ENCODE data around the gene PRM1. TPM values are rescaled to one million over a fixed set of nuclear protein-coding genes. Genes with fewer than 3 reads are reported as not detected.

The PRM1 gene
- total and polyA plus RNA-seq, 2 of the 13 experiments (the other 11 are each of a cell fraction or from before 2014, with no cell fraction given), result not detected

DNA sequence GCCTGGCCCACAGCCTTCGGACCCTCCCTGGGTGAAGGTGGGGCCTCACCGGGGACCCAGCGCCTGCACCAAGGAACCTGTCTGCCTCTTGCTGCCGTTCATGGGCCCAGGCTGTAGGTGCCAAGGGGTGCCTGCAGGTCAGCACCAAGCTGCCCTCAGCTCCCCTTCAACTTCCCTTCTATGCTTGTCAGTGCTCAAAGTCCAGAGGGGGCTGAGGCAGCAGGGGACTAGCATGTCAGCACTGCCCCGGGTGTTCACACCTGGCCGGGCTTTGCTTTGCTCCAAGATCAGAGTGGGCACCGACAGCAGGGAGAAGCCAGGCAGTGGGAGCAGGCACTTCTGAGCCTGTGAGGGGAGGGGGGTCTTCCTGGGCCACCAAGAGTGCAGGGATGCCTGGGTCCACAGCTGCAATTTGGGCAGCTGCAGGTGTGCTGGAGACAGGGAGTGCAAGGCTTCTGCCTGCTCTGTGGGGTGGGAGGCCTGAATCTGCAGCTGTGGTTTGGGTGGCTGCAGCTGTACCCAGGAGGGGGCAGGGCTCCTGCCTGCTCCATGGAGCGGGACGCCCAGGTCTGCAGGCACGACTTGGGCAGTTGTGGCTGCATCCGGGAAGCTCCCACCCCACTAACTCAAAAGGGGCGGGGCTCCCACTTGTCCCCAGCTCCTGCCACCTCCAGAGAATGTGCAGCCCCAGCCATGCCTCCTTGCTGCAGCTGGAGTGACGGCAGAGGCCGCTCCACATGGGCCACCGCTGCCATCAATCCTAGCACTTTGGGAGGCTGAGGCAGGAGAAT lies 27.6 kb upstream of the PRM1 start (continued):
- TF ChIP-seq, protein P1, sequence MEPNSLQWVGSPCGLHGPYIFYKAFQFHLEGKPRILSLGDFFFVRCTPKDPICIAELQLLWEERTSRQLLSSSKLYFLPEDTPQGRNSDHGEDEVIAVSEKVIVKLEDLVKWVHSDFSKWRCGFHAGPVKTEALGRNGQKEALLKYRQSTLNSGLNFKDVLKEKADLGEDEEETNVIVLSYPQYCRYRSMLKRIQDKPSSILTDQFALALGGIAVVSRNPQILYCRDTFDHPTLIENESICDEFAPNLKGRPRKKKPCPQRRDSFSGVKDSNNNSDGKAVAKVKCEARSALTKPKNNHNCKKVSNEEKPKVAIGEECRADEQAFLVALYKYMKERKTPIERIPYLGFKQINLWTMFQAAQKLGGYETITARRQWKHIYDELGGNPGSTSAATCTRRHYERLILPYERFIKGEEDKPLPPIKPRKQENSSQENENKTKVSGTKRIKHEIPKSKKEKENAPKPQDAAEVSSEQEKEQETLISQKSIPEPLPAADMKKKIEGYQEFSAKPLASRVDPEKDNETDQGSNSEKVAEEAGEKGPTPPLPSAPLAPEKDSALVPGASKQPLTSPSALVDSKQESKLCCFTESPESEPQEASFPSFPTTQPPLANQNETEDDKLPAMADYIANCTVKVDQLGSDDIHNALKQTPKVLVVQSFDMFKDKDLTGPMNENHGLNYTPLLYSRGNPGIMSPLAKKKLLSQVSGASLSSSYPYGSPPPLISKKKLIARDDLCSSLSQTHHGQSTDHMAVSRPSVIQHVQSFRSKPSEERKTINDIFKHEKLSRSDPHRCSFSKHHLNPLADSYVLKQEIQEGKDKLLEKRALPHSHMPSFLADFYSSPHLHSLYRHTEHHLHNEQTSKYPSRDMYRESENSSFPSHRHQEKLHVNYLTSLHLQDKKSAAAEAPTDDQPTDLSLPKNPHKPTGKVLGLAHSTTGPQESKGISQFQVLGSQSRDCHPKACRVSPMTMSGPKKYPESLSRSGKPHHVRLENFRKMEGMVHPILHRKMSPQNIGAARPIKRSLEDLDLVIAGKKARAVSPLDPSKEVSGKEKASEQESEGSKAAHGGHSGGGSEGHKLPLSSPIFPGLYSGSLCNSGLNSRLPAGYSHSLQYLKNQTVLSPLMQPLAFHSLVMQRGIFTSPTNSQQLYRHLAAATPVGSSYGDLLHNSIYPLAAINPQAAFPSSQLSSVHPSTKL (CRISPR knock-in tag; IDR thresholded peaks at IDR 0.05), result peak; percentile 76
- no peak for TF ChIP-seq ZNF207 (IDR thresholded peaks at IDR 0.05; ENCODE audit: borderline replicate concordance)
- TF ChIP-seq ZNF224 (CRISPR knock-in tag; IDR thresholded peaks at IDR 0.05), result no peak
- TF ChIP-seq ZNF317 (CRISPR knock-in tag; IDR thresholded peaks at IDR 0.05), result no peak; the same call in 1 of the 2 replicates
- no peak for TF ChIP-seq PBX3 (CRISPR knock-in tag; IDR thresholded peaks at IDR 0.05; ENCODE audit: borderline replicate concordance)
- TF ChIP-seq, protein P2, sequence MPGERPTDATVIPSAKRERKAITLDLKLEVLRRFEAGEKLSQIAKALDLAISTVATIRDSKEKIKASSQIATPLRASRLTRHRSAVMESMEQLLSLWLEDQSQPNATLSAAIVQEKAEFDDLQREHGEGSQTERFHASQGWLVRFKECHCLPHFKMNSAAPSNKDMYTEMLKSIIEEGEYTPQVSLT (CRISPR knock-in tag; IDR thresholded peaks at IDR 0.05; ENCODE audit: borderline replicate concordance, low read depth), result no peak
- TF ChIP-seq REXO4 (CRISPR knock-in tag; IDR thresholded peaks at IDR 0.05; ENCODE audit: borderline replicate concordance), result no peak
- no peak for TF ChIP-seq ELF4 (CRISPR knock-in tag; IDR thresholded peaks at IDR 0.05; ENCODE audit: borderline replicate concordance)
- no peak; the same call in 1 of the 2 replicates for TF ChIP-seq ZSCAN31 (CRISPR knock-in tag; IDR thresholded peaks at IDR 0.05; ENCODE audit: low read depth)
- no peak for TF ChIP-seq GPN1 (CRISPR knock-in tag; IDR thresholded peaks at IDR 0.05; ENCODE audit: borderline replicate concordance)
- no peak for TF ChIP-seq MTA3 (CRISPR knock-in tag; IDR thresholded peaks at IDR 0.05)
- peak; percentile 39; the same call in 1 of the 2 replicates for TF ChIP-seq GATA4 (IDR thresholded peaks at IDR 0.05; ENCODE audit: borderline replicate concordance, low read depth)
- no peak for TF ChIP-seq ZNF232 (CRISPR knock-in tag; IDR thresholded peaks at IDR 0.05; ENCODE audit: borderline replicate concordance)
- 0 out of 2 replicates have a peak, but pooled peaks have one; percentile 14 for TF ChIP-seq ZNF296 (CRISPR knock-in tag; conservative IDR thresholded peaks at IDR 0.05)
- peak; percentile 20 for TF ChIP-seq ETV5 (CRISPR knock-in tag; IDR thresholded peaks at IDR 0.05; ENCODE audit: borderline replicate concordance)
- no peak; the same call in 1 of the 2 replicates for TF ChIP-seq EEA1 (CRISPR knock-in tag; IDR thresholded peaks at IDR 0.05; ENCODE audit: borderline replicate concordance)
- no peak for TF ChIP-seq ZNF180 (CRISPR knock-in tag; IDR thresholded peaks at IDR 0.05; ENCODE audit: borderline replicate concordance, low read depth)
- TF ChIP-seq ZMAT3 (CRISPR knock-in tag; conservative IDR thresholded peaks at IDR 0.05), result peak; percentile 56; the same call in 1 of the 2 replicates
- TF ChIP-seq CC2D1A (CRISPR knock-in tag; IDR thresholded peaks at IDR 0.05), result no peak
- 0 out of 2 replicates have a peak, but pooled peaks have one; percentile 36 for TF ChIP-seq KMT2B (CRISPR knock-in tag; IDR thresholded peaks at IDR 0.05)
- no peak for TF ChIP-seq RNF2 (conservative IDR thresholded peaks at IDR 0.05; ENCODE audit: low read depth)
- TF ChIP-seq, protein P3, sequence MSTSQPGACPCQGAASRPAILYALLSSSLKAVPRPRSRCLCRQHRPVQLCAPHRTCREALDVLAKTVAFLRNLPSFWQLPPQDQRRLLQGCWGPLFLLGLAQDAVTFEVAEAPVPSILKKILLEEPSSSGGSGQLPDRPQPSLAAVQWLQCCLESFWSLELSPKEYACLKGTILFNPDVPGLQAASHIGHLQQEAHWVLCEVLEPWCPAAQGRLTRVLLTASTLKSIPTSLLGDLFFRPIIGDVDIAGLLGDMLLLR (CRISPR knock-in tag; IDR thresholded peaks at IDR 0.05), result peak; percentile 53; the same call in 1 of the 2 replicates
- TF ChIP-seq, protein P4, sequence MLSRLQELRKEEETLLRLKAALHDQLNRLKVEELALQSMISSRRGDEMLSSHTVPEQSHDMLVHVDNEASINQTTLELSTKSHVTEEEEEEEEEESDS (CRISPR knock-in tag; IDR thresholded peaks at IDR 0.05; ENCODE audit: borderline replicate concordance), result 0 out of 2 replicates have a peak, but pooled peaks have one; percentile 2
- TF ChIP-seq MATR3 (CRISPR knock-in tag; IDR thresholded peaks at IDR 0.05), result no peak
